GM12892 (cell line): ENCODE measurements around the gene CRIP2. TPM values are rescaled to one million over a fixed set of nuclear protein-coding genes. Genes with fewer than 3 reads are reported as not detected.

Experiments
- DNase-seq: peaks from one replicate; pipeline ENCODE4 v3.0.0; 2011; ENCODE audit not compliant: insufficient read length
- FAIRE-seq: peaks from 2 replicates; lab custom pipeline; 2011; peaks lifted over from hg19 to GRCh38; lab: Jason Lieb, UNC
- POLR2A ChIP-seq: IDR thresholded peaks from 2 replicates; pipeline ENCODE4 v1.6.1; 2011; ENCODE audit warnings: low read depth, low read length, control low read depth
- POLR2AphosphoS5 ChIP-seq: IDR thresholded peaks from 2 replicates; pipeline ENCODE4 v1.6.1; 2011; ENCODE audit warnings: low read depth, low read length, control low read depth
- TAF1 ChIP-seq: IDR thresholded peaks from 2 replicates; pipeline ENCODE4 v1.6.1; 2011; ENCODE audit warnings: low read depth, mild to moderate bottlenecking, control low read depth, low read length, borderline replicate concordance
- polyA plus RNA-seq: library from polyadenylated mRNA; unstranded; fragments of >200 nt; gene quantifications from one replicate; pipeline ENCODE4 v1.2.1, GENCODE V29; 2012; ENCODE audit warnings: missing spikeins, inconsistent platforms; ENCODE audit not compliant: missing spikeins

The CRIP2 gene, protein sequence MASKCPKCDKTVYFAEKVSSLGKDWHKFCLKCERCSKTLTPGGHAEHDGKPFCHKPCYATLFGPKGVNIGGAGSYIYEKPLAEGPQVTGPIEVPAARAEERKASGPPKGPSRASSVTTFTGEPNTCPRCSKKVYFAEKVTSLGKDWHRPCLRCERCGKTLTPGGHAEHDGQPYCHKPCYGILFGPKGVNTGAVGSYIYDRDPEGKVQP
- polyA plus RNA-seq = not detected

DNA sequence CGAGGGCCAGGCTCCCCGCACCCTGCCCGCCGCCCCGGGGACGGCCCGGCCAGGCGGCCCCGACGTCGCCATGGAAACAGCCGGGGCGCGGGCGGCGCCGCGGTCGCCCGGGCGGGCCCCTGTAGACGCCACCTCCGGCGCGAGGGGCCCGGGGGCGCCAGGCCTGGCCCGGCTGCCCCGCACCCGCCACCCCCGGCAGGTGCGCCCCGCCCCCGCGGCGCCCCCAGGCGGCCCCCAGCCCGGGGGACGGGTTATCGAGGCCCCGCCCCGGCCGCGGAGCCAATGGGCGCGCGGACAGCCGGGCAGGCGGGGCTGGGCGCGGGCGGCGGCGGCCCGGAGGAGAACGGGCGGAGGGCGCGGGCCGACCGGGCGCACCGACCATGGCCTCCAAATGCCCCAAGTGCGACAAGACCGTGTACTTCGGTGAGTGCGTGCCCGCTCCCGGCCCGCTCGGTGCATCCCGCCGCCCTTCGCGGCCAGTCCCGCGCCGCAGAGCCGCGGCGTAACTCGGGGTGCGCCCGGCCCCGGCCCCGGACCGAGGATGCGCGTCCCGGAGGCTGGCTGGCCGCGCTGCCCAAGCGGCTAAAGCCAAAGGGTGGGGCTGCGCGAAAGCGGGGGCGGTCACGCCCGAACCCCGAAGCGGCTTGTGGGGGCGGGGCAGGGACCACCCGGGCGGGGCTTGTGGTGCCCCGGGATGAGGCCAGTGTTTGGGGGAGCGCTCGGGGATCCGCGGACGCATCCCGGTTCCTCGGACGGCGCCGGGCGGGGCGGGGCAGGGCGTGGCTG, at the start of gene CRIP2:
Gene CRIP2 (plus strand): TSS at position 339 of the 786 bp plus-strand sequence. CDS start 42 bp downstream, at position 381.
- FAIRE-seq (no peak), DNase-seq (peak; percentile 80)
- no peak for TF ChIP-seq POLR2A
- no peak for TF ChIP-seq POLR2AphosphoS5
- no peak for TF ChIP-seq TAF1

DNA sequence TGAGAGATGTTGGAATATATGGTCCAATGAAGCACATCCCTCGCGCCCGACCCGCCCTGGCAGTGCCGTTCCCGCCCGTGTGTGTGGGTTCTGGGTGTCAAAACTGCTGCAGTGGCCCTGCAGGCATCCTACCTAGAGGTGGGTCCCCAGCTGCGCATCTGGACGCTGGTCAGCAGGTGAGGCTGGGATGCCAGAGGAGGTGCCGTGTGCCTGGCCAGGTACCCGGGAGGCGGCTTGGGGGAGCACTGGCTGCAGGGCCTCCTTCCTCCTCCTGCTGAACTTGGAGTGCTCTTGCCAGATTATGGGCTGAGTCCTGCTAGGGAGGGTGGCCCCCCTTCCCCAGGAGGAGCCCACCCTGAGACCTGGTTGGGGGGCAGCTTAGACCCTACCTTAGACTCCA, 49.8 kb upstream of the CRIP2 start:
- no peak for FAIRE-seq
- no peak for DNase-seq
- TF ChIP-seq TAF1 (no peak), POLR2AphosphoS5 (no peak), POLR2A (no peak)

DNA sequence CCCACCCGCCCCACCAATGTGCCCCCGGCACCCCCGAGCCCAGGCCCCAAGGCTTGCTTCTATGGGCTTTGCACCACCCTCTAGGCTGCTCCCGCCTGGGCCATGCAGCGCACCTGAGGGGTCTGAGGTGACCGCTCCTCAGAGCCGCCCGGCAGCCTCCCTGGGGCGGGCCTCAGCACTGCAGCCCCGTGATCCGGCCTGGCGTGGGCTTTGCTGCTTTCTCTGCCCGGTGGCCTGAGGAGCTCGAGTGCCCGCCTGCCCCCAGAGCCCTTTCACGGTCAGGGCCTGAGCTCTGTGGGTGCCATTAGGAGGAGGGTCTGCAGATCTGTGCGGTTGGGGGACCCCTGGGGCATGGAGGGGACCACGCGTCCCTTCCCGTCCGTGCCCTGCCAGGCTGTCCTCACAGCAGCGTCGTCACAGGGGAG, 48.8 kb upstream of the CRIP2 start:
- TF ChIP-seq POLR2A (no peak), TAF1 (no peak), POLR2AphosphoS5 (no peak)
- DNase-seq (no peak), FAIRE-seq (no peak)

DNA sequence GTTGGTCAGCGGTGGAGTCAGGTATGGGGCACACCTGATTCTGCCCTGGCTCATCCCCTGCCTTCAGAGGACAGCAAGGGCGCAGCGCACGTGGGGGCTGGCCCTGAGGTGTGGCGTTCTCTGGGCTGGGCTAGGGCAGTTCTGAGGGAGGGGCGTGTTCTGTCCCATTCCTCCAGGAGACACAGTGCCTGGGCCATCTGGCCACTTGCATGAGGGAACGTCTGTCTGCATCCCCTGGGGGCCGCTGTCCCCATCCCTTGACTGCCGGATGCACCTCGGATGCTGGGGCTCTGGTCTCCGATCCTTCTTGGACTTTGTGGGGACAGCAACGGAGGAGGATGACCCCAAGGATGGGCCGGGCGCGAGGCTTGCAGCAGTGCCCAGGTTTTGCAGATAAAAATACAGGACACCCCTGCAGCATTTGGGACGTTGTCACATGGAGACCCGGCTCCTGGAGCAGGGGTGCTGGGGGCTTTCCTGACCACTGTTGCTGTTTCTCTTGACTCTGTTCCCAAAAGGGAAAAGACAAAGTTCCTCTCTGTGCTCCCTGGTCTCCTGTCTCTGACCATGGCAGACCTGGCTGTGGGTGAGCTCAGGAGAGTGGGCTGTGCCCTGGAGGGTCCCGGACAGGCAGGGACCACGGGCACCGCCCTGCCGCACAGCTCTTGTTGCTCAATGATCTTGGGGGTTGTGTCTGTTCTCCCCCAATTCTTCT, 48.0 kb upstream of the CRIP2 start:
- DNase-seq (peak; percentile 19), FAIRE-seq (no peak)
- TF ChIP-seq TAF1 (no peak), POLR2A (no peak), POLR2AphosphoS5 (no peak)

DNA sequence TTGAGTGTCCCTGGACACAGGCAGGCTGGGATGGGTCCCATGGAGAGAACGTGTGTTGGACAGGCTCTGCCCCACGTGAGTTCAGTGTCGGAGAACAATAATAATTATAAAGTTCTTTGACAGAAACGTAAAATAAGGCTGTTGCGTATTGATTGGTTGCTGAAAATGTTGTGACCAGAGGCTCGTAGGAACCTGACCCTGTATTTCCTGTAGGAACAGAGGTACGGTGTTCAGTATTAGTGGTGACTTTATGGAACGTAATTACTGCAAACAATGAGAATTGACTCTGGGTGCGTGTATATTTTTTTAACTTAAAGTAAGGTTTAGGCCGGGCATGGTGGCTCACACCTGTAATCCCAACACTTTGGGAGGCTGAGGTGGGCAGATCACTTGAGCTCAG, 47.2 kb upstream of the CRIP2 start:
- DNase-seq (no peak), FAIRE-seq (no peak)
- no peak for TF ChIP-seq POLR2A
- TF ChIP-seq TAF1 = no peak
- TF ChIP-seq POLR2AphosphoS5 = no peak

DNA sequence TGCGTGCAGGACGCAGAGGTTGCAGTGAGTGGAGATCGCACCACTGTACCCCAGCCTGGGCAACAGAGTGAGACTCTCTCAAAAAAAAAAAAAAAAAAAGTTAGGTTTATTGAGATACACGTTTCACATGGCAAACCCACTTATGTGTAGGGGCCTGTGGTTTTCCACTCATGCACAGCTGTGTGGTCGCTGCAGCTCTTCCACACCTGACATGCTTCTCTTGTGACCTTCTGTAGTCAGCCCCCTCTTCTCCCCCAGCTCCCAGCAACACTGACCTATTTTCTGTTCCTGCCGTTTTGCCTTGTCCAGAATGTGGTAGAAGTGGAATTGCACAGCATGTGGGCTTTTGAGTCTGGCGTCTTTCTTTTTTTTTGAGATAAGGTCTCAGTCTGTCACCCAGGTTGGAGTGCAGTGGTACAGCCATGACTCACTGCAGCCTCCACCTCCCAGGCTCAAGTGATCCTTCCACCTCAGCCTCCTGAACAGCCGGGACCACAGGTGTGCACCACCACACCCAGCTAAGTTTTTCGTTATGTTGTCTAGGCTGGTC, 46.6 kb upstream of the CRIP2 start:
- DNase-seq (no peak), FAIRE-seq (no peak)
- TF ChIP-seq TAF1 (no peak), POLR2A (no peak)

DNA sequence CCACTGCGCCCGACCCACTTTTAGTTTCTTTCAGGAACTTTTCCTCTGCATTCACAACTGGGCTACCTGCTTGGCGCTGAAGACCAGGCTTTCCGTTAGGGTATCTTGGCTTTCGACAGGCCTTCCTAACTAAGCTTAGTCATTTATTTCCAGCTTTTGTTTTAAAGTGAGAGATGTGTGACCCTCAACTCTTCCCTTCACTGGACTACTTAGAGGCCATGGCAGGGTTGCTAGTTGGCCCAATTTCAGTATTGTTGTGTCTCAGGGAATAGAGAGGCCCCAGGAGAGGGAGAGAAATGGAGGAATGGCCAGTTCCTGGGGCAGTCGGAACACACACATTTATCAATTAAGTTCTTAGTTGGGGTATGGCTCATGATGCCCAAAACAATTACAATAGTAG, 44.6 kb upstream of the CRIP2 start:
- TF ChIP-seq POLR2A (no peak), POLR2AphosphoS5 (no peak), TAF1 (no peak)
- DNase-seq (no peak), FAIRE-seq (no peak)

DNA sequence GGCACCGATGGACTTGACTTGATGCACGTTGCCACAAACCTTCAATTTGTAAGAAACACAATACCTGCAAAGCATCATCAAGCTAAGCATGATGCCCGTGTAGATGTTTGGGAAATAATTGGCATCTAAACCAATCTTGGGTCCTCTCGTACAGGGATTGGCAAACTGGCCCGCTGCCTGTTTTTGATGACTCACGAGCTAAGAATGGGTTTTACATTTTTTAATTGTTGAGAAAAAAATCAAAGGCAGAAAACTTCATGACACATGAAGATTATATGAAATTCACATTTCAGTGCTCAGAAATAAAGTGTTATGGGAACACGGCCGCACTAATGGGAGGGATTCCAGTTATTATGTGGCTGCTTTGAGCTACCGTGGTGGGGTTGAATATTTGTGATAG, 44.1 kb upstream of the CRIP2 start:
- TF ChIP-seq POLR2A = no peak
- TF ChIP-seq TAF1 = no peak
- no peak for TF ChIP-seq POLR2AphosphoS5
- DNase-seq (no peak), FAIRE-seq (no peak)

DNA sequence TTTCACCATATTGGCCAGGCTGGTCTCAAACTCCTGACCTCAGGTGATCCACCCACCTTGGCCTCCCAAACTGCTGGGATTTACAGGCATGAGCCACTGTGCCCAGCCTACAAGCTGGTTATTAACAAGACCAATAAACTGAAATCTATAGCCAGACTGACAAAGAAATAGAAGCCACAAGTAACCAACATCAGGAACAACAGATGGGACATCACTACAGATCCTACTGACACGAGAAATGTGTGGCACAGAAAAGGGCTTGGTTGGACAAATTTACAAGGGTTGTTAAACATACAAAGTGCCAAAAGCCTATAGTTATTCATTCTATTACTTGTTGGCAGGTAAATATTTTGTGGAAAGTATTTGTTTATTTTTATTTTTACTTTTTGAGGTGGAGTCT, 43.4 kb upstream of the CRIP2 start:
- no peak for FAIRE-seq

DNA sequence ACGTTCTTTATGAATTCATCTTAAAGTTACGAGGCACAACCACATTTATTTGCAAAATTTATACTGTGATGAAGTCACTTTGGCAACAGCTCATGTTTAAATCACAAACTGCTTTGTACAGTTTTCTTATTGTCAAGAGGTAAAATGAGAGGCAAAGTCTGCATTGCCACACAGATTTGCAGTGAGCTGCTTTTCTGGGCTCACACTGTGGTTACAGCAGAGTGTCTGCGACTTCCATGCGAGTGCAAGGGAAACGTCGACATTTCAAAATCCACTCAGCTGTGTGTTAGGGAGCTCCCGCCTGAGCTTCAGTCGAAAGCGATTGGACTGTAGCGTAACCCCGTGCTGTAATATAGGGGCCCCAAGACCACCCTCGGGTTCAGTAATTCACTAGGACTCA, 42.0 kb upstream of the CRIP2 start:
- no peak for FAIRE-seq
- DNase-seq = no peak
- no peak for TF ChIP-seq TAF1
- no peak for TF ChIP-seq POLR2AphosphoS5
- no peak for TF ChIP-seq POLR2A

More for the DNA sequence above, 43.4 kb upstream of the CRIP2 start:
- DNase-seq = no peak
- no peak for TF ChIP-seq POLR2AphosphoS5

DNA sequence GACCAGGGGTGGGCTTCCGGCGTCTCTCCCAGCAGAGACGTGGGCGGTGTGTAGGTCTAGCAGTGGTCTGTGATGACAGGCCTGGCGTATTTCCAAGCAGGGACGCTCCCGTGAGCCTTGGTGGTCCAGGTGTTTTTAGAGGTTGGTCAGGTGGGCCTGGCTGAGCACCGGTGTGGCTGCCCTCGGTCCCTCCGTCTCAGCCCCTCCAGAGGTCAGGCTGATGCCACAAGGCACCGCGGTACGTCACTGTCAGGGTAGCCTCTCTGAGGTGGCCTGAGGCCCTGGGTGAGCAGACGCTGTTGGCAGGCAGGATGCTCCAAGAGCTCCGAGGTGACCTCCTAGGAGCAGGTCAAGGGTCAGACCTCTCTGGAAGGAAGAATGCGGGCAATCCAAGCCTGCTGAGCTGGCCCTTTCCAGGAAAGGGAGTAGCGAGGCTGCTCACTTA, 41.4 kb upstream of the CRIP2 start:
- DNase-seq (no peak), FAIRE-seq (no peak)
- TF ChIP-seq POLR2A (peak; percentile 27; the same call in 1 of the 2 replicates), TAF1 (no peak), POLR2AphosphoS5 (peak; percentile 33; the same call in 1 of the 2 replicates)

DNA sequence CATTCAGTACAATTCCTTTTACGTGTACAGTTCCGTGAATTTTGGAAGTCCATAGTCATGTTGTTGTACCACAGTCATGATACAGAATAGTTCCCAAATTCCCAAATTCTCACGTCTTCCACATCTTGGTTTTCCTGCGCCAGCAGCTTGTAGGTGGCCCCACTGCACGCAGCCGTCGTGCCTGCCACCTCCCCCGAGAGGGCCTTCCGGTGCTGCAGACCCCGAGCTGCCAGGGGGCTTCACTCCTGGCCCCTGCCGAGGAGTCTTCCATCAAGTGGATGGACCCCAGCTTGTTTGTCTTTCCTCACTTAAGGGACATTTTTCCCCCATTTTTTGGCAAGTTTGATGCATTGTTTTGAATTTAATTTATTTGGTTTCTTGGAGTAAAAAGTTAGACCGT, 38.2 kb upstream of the CRIP2 start:
- TF ChIP-seq POLR2AphosphoS5 = no peak
- TF ChIP-seq TAF1 = no peak
- TF ChIP-seq POLR2A = no peak
- DNase-seq (no peak), FAIRE-seq (no peak)
